K562 (cell line): ENCODE measurements around the gene DYNC1H1. TPM values are rescaled to one million over a fixed set of nuclear protein-coding genes. Genes with fewer than 3 reads are reported as not detected.

ENCODE experiments used
- DACH1 ChIP-seq: fragments of 450-650 bp; IDR thresholded peaks from 2 replicates; pipeline ENCODE4 v1.6.1; 2018; ENCODE audit not compliant: partially characterized antibody
- EP300 ChIP-seq: IDR thresholded peaks from 2 replicates; pipeline ENCODE4 v1.6.1; 2012; ENCODE audit warnings: low read length, improper control_type of control experiment
- KAT2B ChIP-seq: IDR thresholded peaks from one replicate; pipeline ENCODE4 v1.6.1; 2012; ENCODE audit warnings: low read depth, mild to moderate bottlenecking, control low read depth, inconsistent platforms, low read length, moderate library complexity
- SIRT6 ChIP-seq: IDR thresholded peaks from one replicate; pipeline ENCODE4 v1.6.1; 2012; ENCODE audit warnings: low read depth, mild to moderate bottlenecking, control low read depth, inconsistent platforms, low read length, moderate library complexity
- SIX5 ChIP-seq, 2 experiments: IDR thresholded peaks; 2 replicates each; pipeline ENCODE4 v1.6.1; 2011; ENCODE audit warnings: low read length in 2 of 2, borderline replicate concordance in 1 of 2, low read depth in 1 of 2, mild to moderate bottlenecking in 1 of 2, moderate library complexity in 1 of 2; ENCODE audit not compliant: insufficient read depth in 1 of 2
- TBP ChIP-seq: optimal IDR thresholded peaks from 2 replicates; pipeline ENCODE3; 2011; ENCODE audit warnings: low read depth, low read length, improper control_type of control experiment
- YY1 ChIP-seq, 3 experiments: IDR thresholded peaks; 2 replicates each; pipeline ENCODE4 v1.6.1; 2011; ENCODE audit warnings: low read length in 2 of 3, mild to moderate bottlenecking in 2 of 3, moderate library complexity in 2 of 3, borderline replicate concordance in 1 of 3, control low read depth in 1 of 3, low read depth in 1 of 3; ENCODE audit not compliant: insufficient read depth in 3 of 3, insufficient replicate concordance in 2 of 3, control insufficient read depth in 1 of 3, insufficient read length in 1 of 3; ENCODE audit errors: extremely low read depth in 1 of 3
- ZNF311 ChIP-seq: fragments of 250-450 bp; sonication (Bioruptor Pico); IDR thresholded peaks from 2 replicates; pipeline ENCODE4 v1.4.0; 2020; ENCODE audit warnings: mild to moderate bottlenecking, moderate library complexity
- ZNF644 ChIP-seq: fragments of 200-800 bp; sonication (Bioruptor generic); IDR thresholded peaks from 2 replicates; pipeline ENCODE4 v1.6.1; 2016; ENCODE audit warnings: low read depth, missing genetic modification characterization, missing compliant biosample characterization
- polyA plus RNA-seq, 8 experiments: library from polyadenylated mRNA; depleted of rRNA in 4 of 8; stranded (reverse) in 5 of 8; unstranded in 3 of 8; fragments of >200 nt; fragmentation: Nextera tagmentation in 2 of 8; fragmentation: Illumina TruSeq in 1 of 8; extraction: Ambion mirVana in 2 of 8; extraction: Trizol in 1 of 8; gene quantifications; 2 replicates each; pipeline versions ENCODE4 v1.2.1 to v1.2.3, GENCODE V29; 2011 to 2014; ENCODE audit warnings: inconsistent platforms in 1 of 8, missing spikeins in 1 of 8
- total RNA-seq, 7 experiments: library from RNA; depleted of rRNA in 6 of 7; stranded (reverse); fragments of >200 nt in 6 of 7; fragmentation: Illumina TruSeq in 2 of 7; extraction: Trizol in 2 of 7; gene quantifications; 2 replicates each; pipeline versions ENCODE4 v1.2.1 to v1.2.3, GENCODE V29; 2011 to 2021; ENCODE audit warnings: low replicate concordance in 1 of 7
- TF ChIP-seq, protein P1 (sequence below): fragments of 450-650 bp; IDR thresholded peaks from 2 replicates; pipeline ENCODE4 v1.6.1; 2016; ENCODE audit warnings: borderline replicate concordance
- TF ChIP-seq, protein P2 (sequence below), 2 experiments: IDR thresholded peaks in 1 of 2; conservative IDR thresholded peaks in 1 of 2; 2 replicates each; pipeline ENCODE4 v1.6.1; 2016; ENCODE audit warnings: low read depth in 2 of 2, mild to moderate bottlenecking in 1 of 2, missing compliant biosample characterization in 1 of 2, missing genetic modification characterization in 1 of 2, moderate library complexity in 1 of 2

The DYNC1H1 gene
- total and polyA plus RNA-seq, 9 of the 15 experiments (the other 6 are each of a cell fraction or from before 2014, with no cell fraction given): 31.9 to 335 (median 115) TPM

DNA sequence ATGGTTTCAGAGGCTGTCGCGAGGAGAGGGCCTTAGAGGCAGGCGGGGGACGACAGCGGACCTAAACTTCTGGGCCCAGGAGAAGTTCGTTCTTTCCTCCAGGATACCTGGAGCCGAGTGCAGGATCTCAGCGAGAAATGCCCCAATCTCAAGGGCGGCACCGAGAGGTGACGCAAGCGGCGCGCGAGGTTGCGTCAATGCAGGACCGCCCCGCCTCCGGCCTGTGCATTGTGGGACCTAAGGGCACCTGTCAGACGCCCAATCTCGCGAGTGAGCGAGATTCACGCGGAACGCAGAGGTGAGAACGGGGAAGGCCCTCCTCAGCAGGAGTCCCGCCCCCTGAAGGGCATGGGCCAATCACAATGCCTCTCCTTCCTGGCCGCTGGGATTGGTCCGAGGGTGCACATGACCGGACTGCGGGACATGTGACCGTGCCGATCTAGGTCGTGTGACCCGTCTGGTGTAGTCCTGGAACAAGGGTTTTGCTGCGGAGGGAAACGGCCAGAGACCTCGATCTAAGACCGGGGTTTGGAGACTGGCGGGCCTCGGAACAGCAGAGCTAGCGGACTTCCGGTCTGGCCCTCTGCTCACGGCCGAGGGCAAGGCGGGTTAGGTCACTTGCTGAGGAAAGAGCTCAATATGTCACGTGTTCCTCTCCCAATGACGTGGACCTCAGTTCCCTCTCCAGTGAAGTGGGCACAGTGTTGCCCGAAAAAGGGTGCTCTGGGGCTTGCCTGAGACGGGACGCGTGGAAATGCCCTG, 16.3 kb upstream of the DYNC1H1 start (continued):
- TF ChIP-seq, protein P1, sequence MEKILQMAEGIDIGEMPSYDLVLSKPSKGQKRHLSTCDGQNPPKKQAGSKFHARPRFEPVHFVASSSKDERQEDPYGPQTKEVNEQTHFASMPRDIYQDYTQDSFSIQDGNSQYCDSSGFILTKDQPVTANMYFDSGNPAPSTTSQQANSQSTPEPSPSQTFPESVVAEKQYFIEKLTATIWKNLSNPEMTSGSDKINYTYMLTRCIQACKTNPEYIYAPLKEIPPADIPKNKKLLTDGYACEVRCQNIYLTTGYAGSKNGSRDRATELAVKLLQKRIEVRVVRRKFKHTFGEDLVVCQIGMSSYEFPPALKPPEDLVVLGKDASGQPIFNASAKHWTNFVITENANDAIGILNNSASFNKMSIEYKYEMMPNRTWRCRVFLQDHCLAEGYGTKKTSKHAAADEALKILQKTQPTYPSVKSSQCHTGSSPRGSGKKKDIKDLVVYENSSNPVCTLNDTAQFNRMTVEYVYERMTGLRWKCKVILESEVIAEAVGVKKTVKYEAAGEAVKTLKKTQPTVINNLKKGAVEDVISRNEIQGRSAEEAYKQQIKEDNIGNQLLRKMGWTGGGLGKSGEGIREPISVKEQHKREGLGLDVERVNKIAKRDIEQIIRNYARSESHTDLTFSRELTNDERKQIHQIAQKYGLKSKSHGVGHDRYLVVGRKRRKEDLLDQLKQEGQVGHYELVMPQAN: peak; percentile 96
- peak; percentile 27 to 47; a peak in 3 of 4 replicates for TF ChIP-seq SIX5 (IDR thresholded peaks at IDR 0.05; ENCODE audit: borderline replicate concordance in 1 of 2, insufficient read depth in 1 of 2, low read depth in 1 of 2, low read length in 2 of 2)
- TF ChIP-seq YY1 (IDR thresholded peaks at IDR 0.05; ENCODE audit: borderline replicate concordance in 1 of 3, control insufficient read depth in 1 of 3, extremely low read depth in 1 of 3, insufficient read depth in 3 of 3, insufficient read length in 1 of 3, insufficient replicate concordance in 2 of 3, low read depth in 1 of 3, low read length in 2 of 3): peak in 1 of 3 experiments; percentile 31
- TF ChIP-seq TBP: peak; percentile 93
- no peak for TF ChIP-seq KAT2B
- no peak for TF ChIP-seq SIRT6
- TF ChIP-seq ZNF644 (tag): 0 out of 2 replicates have a peak, but pooled peaks have one; percentile 38
- no peak for TF ChIP-seq ZNF311 (CRISPR knock-in tag)
- TF ChIP-seq, protein P2, sequence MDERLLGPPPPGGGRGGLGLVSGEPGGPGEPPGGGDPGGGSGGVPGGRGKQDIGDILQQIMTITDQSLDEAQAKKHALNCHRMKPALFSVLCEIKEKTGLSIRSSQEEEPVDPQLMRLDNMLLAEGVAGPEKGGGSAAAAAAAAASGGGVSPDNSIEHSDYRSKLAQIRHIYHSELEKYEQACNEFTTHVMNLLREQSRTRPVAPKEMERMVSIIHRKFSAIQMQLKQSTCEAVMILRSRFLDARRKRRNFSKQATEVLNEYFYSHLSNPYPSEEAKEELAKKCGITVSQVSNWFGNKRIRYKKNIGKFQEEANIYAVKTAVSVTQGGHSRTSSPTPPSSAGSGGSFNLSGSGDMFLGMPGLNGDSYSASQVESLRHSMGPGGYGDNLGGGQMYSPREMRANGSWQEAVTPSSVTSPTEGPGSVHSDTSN (CRISPR knock-in tag; IDR thresholded peaks at IDR 0.05; ENCODE audit: low read depth): no peak
- TF ChIP-seq, protein P2 (tag; conservative IDR thresholded peaks at IDR 0.05; ENCODE audit: low read depth): no peak
- TF ChIP-seq DACH1: no peak
- TF ChIP-seq EP300: 0 out of 2 replicates have a peak, but pooled peaks have one; percentile 8
